DLD1 (cell line): Measurements from ENCODE around the gene CAPG.

Experiments
- in situ Hi-C: cut with HindIII; loops from 2 replicates; pipeline ENCODE4 v1.10.0; 2017; ENCODE audit warnings: low sequenced_read_pairs

Gene CAPG

DNA sequence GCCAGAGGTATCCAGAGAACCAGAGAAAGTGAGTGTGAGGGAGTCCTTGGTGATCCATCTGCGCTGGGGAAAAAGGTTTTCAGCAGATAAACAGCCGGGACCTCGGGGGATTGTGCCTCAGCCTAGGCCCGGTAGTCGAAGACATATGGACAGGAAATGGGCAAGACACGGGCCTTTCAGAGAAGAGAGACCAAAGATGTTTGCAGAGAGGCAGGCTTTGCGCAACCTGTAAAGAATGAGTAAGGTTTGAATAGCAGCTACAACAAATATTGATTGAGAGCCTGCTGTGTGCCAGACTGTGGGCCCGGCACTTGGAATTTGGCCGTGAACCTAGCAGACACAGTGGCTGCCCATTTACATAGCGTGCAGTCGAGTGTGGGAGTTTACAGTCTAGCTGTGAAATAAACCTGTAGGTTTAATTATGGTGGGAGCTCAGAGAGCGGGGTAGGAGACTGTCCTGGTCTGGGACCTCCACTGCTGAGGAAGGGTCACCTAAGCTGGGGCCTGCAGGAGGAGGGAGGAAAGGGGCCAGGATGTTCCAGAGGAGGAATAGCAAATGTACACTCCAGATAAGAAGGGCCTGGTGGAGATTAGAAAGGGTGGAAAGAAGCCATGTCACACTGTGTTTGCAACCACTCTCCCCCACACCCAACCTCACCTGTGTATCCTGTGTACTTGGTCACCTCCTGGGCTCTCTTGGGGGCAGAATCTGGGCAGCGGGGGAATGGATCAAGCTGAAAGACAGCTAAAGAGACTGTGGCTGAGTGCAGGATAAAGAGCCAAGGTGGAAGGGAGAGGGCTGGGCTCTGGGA is 11.3 kb upstream of the CAPG start:
- in situ Hi-C loops = loop anchor here (25.0 kb wide), 1 partner anchor 116 kb away; the partner anchor contains the start of gene MAT2A

DNA sequence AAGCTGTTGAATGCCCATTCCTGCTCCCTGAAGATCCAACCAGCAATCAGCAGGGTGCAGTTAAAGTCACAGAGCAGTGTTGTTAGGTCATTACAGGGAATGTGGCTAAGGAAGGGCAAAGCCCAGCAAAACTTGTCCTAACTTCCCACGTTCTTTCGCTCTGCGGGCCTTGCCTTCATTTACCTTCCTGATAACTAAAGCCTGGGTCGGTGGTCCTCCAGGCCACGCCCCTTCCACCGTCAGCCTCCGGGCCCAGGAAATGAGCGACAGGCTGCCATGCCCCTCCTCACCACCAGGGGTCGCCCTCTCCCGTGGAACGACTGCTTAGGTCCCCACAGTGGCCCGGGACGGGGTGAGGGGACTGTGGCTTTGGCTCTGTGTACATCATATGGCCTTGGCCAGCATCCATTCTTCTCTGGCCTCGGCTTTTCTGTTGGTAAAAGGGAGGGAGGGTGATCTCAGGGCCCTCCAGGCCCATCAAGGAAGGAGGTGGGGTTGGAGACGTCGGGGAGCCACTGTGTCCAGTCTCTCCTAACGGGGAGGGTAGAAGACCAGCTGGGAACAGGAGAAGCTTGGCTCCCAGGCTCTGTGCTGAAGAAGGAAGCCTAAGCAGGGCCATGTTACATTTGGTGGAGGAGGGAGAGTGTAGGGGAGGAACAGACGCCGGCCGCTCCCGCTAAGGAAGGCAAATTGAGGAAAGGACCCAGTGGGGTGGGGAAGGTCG is 10.5 kb upstream of the CAPG start:
- in situ Hi-C loops = loop anchor here (25.0 kb wide), 1 partner anchor 117 kb away; the partner anchor contains the start of gene MAT2A

DNA sequence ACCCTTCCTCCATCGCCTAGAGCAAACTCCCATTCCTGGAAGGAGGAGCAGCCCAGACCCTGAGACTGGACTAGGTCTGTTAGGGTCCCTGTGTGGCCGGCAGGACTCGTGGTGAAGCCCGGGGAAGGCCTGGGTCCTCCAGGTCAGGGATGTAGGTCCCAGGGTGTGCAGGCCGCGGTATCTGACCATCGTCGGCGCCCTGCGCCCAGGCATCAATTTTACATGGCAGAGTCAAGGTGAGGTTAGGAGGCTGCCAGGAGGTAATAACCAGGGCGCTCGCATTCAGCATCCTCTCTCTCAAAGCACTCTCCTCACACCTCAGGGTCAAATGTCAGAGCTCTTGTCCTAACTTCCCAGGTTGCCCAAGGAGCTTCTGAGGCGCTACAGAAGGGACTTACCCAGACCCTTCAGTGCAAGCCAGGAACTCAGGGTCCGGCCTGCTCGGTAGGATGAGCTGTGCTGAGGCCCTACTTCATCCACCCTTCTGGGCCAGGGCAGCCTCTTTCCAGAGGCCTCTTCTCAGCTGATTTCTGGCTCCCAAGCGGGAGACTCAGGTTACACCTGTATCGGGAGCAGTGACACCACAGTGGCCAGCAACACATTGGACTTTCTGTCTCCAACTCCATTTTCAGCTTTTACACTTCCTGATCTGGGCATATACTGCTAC is 9.0 kb upstream of the CAPG start:
- in situ Hi-C loops = loop anchor here (25.0 kb wide), 1 partner anchor 118 kb away; the partner anchor contains the start of gene MAT2A

DNA sequence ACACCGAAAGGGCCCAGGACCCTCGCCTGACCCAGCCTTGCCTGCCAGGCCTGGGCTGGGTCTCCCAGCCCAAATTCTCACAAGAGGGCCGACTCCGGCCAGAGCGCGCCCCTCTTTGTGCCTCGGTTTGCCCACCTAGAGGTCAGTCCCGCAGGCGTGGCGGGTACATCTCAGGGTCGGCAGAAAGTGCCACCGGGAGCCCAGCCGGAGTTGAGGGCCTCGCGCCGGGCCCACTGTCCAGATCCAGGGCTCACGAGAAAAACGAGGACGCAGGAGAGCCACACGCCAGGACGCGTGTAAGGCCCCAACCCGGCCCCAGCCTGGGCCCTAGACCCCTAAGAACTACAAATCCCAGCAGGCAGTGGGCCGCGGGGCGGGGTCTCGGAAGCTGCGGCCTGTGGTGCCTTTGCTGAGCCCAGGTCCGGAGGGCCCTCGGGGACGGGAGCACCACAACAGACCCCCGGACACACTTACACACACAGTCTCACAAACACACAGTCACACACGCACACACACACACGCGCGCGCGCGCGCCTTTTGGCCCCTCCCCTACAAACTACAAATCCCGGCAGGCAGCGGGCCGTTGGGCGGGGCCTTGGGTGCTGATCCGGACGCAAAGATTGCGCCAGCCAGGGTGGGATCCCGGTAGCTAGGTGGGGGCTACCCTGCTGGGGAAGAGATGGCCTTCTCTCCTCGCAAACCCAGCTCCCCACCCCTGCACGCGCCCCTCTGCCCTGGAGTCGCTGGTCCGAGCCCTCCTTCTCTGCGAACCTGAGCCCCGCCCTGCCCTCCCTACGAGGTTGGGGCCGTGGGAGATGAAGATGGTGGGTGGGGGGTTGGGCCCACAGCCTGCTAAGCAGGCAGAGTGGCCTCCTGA is 8.2 kb upstream of the CAPG start, which contains the start of gene SH2D6:
Gene SH2D6 (plus strand): TSS at position 583 of the 877 bp plus-strand sequence. CDS start 10,752 bp downstream, outside the sequence.
- in situ Hi-C loops = loop anchor here (25.0 kb wide), 1 partner anchor 119 kb away; the partner anchor contains the start of gene MAT2A

DNA sequence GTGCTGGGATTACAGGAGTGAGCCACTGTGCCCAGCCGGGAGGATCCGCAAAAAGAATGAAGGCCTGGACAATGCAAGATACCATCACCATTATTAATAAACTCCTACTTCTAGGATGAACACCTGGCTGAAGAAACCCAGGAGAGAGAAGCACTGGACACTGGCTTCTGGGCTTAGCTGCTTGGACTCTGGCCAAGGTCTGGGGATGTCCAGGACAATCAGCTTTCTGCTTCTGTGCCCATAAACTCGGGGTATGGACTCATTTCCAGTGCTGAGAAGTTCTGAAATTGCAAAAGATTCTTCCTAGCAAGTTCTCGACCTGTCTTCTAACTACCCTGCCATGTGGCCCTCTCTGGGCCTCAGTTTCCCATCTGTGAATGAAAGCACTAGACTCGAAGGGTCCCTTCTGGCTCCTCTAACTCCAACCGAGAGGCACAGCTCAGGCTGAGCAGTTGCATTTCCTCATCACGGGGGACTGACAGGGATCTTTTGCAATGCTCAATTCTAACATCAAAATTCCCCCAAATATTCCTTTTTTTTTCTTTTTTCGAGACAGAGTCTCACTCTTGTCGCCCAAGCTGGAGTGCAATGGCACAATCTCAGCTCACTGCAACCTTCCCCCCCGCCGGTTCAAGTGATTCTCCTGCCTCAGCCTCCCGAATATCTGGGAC is 5.9 kb upstream of the CAPG start:
- in situ Hi-C loops = loop anchor here (25.0 kb wide), 1 partner anchor 121 kb away; the partner anchor contains the start of gene MAT2A

DNA sequence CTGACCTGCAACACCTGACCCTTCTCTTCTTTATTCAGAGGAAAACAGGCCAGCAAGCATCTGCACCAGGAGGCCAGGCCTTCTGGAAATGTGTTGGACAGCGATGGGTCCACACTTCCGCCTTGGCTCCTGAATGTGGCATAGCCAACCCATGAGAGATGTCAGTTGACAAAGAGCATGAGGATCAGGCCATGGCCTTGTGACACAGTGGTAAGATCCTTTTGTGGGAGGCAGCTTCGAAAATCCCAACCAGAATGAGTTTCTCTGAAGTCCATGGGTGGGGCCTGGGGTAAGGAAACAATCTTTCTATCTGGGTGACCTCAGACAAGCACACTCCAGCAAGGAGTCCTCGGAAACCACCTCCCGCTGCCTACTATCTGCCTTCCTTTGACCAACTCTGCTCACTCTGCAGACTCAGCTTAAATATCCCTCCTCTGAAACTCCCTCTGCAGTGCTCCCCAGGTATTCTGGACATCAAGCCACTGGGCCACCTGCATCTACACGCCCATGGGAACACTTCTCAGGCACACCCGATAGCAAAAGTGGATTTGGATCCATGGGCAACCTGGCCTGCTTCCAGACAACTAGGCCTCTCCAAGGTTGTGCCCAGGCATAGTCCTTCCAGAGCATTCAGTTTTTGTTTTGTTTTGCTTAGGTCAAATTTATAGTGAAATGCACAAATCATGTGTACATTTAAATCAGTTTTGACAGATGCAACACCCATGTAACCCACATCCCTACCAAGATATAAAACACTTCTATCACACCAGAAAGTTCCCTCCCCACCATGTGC is 4.8 kb upstream of the CAPG start:
- in situ Hi-C loops = loop anchor here (5.0 to 25.0 kb wide), 2 partner anchors 57 to 122 kb away; partner anchors contain the start of gene MAT2A

DNA sequence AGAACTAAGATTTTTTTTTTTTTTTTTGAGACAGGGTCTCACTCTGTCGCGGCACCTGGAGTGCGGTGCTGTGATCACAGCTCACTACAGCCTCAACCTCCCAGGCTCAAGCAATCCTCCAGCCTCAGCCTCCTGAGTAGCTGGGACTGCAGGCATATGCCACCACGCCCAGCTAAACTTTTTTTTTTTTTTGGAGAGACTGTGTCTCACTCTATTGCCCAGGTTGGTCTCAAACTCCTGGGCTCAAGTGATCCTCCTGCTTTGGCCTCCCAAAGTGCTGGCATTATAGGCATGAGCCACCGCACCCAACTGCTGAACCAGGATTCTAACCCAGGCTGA is 4.2 kb upstream of the CAPG start:
- in situ Hi-C loops = loop anchor here (5.0 to 25.0 kb wide), 2 partner anchors 58 to 123 kb away; partner anchors contain the start of gene MAT2A

DNA sequence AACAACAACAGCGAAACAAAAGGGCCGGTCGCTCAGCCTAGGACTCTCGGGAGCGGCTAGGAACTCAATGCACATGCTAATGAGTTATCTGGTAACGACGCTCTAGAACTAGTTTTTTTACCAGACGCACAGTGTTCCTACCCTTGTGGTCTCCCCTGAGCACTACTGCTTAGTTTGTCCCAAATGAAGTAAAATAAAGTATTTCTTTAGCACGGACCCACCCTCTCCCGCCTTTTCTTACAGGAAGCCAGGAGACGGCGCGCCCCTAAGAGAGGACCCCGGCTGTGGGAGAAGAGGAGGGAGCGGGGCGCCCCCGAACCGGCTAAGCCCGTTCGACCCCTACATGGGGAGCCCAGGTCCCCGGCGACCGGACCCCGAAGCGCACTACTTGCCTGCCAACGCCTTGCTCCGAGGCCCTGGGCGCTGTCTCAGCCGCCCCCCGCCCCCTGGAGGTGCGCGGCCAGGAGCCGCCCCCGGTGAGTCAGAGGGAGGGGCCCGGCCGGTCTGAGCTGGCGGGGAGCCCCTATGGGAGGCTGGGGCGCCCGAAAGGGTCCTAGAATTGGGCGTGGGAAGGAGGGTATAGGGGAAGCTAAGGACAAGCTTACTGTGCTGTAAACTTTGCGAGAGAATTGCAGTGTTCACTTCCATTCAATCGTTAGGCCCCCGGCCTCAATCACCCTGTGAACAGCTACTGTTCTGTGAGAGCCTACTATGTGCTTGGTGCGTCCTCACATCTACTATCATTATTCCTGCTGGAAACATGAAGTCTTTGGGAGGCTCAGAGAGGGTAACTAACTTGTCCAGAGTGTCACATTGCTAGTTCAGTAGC is 3.6 kb upstream of the CAPG start:
- in situ Hi-C loops = loop anchor here (5.0 to 25.0 kb wide), 2 partner anchors 58 to 123 kb away; partner anchors contain the start of gene MAT2A

DNA sequence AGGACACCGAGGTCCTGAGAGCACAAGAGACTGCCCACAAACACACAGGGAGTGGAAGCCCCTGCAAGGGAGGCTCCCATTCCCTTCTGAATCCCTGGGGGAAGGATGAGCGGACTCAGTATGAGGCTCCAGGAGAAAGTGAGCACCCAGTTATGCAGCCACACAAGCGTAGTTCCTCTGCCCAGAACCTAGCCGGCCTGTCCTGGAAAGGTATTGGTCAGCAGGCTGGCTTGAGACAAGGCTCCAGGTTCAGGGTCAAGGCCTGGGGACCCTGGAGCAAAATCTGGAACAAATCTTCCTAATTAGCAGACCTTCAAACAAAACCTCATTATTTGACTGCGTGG is 1.2 kb upstream of the CAPG start:
- in situ Hi-C loops = loop anchor here (5.0 to 25.0 kb wide), 2 partner anchors 61 to 126 kb away; partner anchors contain the start of gene MAT2A

DNA sequence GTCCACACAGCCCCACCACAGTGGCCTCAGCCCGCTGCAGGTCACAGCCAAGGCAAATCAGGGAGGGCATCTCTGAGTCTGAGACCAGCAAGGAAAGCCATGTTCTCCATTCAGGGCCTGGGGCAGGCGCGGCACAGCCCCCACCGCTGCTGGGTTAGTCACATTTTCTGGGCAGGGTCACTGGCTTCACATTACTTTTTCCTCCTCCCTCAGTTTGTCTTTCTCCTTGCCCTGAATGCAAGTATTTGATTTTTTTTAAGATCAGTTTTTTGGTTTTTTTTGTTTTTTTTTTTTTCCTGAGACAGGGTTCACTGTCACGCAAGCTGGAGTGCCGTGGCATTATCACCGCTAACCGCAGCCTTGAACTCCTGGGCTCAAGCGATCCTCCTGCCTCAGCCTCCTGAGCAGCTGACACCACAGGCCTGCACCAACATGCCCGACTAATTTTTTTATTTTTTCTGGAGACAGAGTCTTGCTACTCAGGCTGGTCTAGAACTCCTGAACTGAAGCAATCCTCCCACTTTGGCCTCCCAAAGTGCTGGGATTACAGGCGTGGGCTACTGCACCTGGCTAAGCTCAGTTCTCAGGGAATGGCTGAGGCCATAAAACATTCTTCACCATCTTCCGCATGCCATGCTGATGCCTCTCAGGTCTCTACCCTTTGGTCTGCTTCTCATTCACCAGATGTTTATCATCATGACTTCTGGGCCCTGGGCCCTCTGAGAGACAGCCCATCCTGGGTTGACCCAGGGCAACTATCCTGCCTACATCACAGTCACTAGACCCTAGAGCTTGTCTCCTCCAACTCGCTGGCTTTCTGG is 628 bp upstream of the CAPG start:
- in situ Hi-C loops = loop anchor here (5.0 to 25.0 kb wide), 2 partner anchors 62 to 127 kb away; partner anchors contain the start of gene MAT2A

DNA sequence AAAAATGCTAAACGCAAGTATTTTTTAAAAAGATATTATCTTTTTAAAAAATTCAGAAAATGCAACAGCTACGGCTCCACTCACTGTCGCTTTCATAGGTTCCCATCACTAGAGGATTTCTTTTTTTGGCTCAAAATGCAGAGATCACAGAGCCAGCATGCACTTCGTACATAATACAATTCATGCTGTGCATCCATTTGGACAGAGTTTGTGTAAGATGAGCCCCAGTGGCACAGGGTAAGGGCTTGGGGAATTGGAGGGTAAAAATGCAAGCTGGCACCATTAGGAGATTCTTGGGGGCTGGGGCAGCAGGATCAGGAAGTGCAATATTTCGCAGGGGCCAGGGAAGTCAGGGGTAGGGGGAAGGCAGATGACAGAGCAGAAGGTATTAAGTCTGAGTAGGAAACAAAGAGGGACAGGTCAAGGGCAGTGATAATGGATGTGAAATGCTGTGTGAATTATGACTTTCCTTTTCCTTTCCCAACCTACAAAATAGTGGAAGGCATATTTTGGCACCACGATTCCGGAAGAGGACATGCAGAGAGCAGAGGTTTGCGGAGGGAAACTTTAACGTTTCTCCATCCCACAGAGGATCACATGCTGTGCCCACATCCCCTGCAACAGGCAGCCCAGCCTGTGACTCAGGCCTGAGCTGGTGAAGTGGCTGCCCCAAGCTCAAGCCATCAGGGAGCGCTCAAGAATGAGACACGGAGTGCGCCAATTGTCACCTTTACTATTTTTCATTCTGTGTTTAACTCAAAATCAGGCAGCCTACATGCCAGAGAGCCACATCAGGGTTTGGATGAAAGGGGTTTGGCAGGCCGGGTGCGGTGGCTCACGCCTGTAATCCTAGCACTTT is 4.7 kb downstream of the CAPG start:
- in situ Hi-C loops = loop anchor here (25.0 kb wide), 1 partner anchor 132 kb away; the partner anchor contains the start of gene MAT2A

DNA sequence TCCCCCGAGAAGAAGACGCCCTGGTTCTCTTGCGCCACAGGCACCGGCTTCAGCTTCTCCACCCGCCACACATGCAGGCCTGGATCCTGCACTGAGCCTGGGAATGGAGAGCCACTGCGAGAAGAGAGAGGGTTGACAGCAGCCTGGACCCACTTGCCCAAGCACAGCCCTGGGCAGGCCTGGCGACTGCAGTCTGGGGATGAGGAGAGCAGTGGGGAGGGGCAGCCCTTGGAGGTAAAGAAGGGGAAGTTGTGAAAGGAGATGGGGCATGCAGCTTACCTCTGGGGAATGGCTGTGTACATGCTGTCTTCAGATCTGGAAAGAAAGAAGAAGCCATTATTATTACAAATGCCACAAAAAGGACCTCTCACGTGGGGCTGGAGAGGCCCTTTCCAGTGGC is 8.3 kb downstream of the CAPG start:
- in situ Hi-C loops = loop anchor here (25.0 kb wide), 1 partner anchor 135 kb away; the partner anchor contains the start of gene MAT2A

DNA sequence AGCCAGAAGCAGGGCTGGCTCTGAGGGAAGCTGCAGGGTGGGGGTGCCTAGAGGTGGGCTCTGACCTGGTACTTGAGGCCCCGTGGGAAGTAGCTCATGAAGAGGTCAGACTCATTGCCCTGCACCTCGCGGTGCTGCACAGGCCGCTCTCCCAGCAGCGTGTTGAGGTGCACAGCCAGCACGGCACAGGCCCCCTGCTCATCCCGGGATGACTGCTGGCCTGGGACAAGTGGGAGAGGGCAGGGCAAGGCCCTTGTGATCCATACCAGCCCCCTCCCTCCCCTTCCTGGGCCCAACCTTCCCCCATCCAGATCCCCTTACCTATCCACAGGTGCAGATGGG is 8.7 kb downstream of the CAPG start:
- in situ Hi-C loops = loop anchor here (25.0 kb wide), 1 partner anchor 136 kb away; the partner anchor contains the start of gene MAT2A

DNA sequence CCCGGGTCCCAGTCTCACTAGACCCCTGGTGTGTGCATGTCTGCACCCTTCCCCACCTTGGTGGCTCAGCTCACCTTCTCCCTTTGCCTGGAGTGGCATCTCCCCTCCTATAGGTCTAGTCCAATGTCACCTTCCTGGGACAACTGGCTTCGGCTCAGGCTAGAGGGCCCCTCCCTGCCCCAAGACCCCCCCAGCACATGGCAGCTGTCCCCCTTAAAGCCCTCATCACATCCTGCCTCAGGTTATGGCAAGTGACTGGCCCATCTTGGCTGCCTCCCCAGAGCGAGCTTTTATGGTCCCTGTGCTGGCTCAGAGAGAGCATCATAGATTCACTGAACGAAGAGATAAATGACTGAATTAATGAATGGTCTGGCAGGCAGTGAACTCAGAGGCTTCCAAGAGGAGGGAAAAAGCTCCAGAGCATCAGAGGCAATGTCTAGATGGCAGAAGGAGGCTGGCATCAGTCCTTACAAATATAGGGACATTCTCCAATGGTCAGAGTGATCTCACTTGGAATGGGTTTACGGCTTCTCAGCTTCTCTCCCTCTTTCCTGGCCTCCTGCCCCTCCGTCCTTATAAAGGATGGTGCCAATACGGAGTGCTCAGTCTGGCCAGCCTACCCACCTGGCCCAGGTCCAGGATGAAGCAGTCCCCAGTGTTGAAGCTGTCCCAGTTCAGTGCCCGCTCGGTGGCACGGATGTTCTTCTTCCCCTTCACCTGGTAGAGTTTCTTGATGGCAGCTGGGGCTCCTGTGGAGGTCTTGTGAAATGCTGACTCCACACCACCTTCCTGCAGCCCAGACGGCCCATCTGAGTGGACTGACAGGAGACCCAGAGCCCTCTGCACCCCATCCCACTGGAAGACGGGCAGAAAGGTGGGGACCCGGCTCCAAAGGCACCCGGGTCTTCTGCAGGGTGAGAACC is 9.4 kb downstream of the CAPG start:
- in situ Hi-C loops = loop anchor here (25.0 kb wide), 1 partner anchor 136 kb away; the partner anchor contains the start of gene MAT2A

DNA sequence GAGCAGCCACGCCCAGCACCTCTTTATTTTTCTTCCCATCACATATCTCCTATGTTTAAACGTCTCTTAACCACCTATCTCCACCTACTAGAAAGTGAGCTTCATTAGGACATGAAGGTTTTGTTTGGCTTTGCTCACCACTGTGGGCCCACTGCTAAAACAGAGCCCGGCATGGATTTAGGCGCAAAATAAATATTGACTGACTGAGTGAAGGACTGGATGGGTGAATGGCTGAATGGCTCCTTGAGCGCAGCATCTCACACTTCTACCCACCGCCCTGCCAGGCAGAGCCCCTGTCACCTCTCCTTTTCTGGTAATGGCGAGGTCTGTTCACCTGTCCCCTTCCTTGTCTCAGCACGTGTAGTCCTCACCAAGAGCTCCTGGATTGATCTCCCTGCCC is 10.1 kb downstream of the CAPG start:
- in situ Hi-C loops = loop anchor here (25.0 kb wide), 1 partner anchor 137 kb away; the partner anchor contains the start of gene MAT2A
